Measurements from ENCODE around the gene NEIL3. TPM values are rescaled to one million over a fixed set of nuclear protein-coding genes. Genes with fewer than 3 reads are reported as not detected.
"Not testable (repeated sequence)": the region's sequence is repeated elsewhere in the genome, so short reads cannot be mapped to it uniquely, and the experiment has no call there.

NEIL3 gene
- total RNA-seq, 1 experiment from 2014 or later: 17.5 TPM

DNA sequence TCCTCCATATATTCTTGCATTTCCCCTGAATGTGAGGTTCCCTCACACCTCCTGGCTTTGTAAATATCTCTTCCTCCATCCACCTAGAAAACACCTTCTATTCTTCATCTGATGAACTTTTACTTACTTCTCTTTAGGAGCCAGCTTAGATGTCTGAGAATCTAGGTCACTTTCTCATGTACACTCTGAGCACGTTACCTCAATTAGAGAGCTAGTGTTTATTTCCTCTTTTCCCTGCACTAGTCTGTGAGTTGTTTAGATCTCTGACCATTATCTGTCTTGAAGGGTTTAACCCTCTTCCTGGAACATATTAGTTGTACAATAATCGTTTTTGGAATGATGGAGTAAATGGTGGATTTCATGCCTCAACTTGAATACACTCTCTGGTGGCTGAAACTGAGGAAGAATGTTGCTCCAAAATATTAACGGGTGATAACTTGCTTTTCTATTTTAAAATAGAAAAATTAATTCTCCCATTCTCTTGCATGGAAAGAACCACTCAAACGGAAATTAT, 8.5 kb upstream of the NEIL3 start:
- no peak for DNase-seq (ENCODE audit: low spot score)

DNA sequence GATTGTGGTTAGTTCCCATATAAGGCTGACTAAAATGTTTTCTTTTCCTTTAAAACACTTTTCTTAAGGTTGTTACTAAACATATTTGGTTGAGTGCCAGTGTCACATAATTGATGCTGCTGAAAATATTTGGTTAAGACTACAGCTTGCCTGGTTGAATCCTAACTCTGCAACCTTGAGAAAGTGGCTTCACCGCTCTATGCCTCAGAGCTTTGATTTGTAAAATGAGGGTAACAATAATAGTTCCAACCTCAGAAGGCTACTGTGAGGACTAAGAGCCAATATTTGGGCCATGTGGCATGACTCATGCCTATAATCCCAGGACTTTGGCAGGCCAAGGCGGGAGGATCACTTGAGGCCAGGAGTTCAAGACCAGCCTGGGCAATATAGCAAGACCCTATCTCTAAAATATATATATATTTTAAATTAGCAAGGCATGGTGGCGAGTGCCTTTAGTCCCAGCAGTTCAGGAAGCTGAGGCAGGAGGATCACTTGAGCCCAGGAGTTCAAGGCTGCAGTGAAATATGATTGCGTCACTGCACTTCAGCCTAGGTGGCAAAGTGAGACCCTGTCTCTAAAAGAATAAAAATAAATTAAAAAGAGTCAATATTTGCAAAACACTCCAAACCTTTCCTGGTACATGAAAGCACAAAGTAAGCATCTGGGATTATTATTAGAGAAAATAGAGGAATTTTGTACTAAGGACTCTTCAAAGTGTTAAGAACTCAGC, 7.1 kb upstream of the NEIL3 start:
- no peak for DNase-seq (ENCODE audit: low spot score)

DNA sequence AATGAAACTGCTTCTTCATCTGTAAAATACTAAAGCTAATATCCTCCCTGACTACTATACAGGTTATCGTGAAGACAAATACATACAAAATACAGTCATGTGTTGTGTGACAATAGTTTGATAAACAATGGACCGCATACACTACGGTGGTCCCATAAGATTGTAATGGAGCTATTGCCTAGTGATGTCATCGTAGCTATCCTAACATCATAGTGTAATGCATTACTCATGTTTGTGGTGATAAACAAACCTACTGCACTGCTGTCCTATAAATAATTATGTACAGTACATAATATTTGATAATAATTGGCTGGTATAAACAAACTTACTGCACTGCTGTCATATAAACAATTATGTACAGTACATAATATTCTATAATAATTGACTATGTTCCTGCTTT, 5.6 kb upstream of the NEIL3 start:
- no peak for DNase-seq (ENCODE audit: low spot score)

DNA sequence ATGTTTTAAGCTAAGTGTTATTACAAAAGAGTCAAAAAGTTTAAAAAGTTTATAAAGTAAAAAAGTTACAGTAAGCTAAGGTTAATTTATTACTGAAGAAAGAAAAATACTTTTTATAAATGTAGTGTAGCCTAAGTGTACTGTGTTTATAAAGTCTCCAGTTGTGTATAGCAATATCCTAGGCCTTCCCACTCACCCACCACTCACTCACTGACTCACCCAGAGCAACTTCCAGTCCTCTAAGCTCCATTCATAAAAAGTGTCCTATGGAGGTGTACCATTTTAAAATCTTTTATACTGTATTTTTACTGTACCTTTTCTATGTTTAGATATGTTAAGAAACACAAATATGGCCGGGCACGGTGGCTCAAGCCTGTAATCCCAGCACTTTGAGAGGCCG, 4.8 kb upstream of the NEIL3 start:
- not testable (repeated sequence) for DNase-seq (ENCODE audit: low spot score)

DNA sequence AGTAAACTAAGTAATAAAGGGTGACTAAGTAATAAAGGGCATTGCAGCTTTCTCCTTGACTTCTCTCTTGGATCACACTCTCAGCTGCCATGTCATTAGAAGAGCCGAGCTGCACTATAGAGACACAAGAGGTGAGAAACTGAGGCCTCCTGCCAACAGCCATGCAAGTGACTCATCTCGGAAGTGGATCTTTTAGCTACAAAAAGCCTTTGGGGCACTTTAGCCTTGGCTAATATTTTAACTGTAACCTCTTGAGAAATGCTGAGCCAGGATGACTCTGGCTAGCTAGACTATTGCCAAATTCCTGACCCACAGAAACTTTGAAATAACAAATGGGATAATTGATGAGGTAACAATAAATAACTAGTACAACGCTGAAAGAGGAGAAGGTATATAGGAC, 1.5 kb upstream of the NEIL3 start:
- DNase-seq (ENCODE audit: low spot score): no peak

DNA sequence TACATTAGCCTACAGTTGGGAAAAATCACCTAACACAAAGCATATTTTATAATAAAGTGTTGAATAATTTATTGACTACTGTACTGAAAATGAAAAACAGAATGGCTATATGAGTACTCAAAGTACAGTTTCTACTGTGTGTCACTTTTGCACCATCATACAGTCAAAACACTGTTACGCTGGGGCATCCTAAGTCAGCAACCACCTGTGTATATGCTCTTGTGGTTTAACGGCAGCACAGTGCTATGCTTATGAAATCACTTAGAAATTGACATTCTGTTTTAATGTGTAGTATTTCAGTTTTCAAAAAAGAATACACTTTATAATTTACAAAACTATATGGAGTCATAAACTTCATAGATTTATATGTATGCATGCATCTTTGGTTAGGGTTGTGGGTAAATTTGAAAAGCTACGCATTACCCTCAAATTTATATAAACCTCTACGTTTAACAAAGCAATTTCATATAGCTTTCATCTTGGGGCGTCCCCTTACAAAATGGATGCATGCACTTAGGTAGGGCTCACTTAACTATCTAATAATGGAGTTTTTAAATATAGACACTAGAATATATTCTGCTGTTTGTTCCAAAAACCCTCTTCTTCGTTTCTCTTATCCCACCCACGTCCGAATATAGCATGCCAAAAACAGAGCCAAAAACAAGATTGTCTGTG, 690 bp upstream of the NEIL3 start:
- DNase-seq (ENCODE audit: low spot score): no peak

DNA sequence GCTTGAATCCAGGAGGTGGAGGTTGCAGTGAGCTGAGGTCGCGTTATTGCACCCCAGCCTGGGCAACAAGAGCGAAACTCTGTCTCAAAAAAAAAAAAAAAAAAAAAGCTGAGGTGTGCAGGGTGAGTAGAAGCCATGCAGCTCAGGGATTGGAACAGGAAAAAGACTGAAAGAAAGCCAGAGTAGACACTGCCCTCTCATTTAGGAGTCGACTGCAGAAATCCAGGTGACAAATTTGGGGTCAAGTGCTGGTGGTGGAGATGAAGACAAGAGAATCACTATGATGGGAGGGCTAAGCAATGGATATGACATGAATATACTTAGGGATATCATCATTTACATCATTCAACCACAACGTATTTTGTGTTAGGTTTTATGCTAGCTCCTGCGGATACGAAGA, 1.9 kb downstream of the NEIL3 start:
- DNase-seq (ENCODE audit: low spot score): no peak

DNA sequence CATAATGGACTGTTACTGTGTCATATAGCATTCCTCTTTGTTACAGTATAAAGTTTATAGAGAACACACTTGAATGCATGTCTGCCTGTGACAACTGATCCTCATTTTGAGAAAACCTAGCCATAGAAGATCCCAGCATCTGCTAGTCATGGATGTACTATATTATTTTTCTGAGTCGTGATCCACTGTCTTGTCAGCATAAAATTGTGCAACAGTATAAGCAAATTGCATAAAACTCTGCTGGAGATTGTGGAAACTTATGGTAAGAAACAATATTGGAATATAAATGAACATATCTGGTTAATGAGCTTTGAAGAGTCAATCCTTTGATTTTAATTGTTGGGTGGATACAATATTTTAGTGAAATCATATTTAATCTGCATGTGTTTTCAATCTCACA, 3.6 kb downstream of the NEIL3 start:
- no peak for DNase-seq (ENCODE audit: low spot score)

DNA sequence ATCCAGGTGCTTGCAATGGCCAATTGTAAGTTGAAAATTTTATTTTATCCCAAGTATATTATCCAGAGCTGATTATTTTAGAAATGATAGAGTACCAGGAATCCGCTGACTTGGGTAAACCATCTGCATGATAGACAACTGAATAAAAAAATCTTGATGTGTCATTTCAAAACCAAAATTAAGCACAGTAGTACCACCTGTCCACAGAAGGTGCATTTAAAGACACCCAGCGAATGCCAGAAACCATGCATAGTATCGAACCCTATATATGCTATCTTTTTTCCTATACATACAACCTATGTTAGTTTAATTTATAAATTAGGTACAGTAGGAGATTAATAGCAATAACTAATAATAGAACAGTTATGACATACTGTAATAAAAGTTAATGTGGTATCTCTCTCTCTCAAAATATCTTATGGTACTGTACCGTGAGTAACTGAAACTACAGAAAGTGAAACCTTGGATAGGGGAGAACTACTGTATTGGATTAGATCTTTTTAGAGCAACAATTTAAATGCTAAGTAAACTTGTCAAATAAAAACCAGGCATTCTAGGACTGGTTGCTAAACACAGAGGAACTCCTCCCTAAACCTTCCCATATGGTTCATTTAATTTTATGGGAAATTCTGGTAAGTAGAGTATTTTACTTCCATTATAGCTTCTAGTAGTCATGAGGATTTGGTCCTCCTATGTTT, 6.2 kb downstream of the NEIL3 start:
- no peak for DNase-seq (ENCODE audit: low spot score)

DNA sequence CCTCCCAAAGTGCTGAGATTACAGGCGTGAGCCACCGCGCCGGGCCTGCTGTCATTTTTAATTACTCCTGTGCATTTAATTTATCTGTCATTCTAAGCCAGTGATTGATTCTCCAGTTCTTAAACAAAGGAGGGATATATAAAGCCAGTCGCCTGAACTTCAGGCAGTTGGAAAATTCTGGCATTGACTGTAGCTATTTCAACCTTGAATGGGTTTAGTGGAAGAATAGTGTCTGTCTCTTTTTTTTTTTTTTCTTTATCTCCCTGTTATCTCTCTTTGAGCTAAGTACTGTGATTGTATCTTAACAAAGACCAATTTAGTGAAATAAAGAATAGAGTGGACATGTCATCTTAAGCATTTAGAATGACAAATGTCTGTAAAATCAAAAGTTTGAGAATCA, 11.0 kb downstream of the NEIL3 start:
- DNase-seq (ENCODE audit: low spot score): no peak

DNA sequence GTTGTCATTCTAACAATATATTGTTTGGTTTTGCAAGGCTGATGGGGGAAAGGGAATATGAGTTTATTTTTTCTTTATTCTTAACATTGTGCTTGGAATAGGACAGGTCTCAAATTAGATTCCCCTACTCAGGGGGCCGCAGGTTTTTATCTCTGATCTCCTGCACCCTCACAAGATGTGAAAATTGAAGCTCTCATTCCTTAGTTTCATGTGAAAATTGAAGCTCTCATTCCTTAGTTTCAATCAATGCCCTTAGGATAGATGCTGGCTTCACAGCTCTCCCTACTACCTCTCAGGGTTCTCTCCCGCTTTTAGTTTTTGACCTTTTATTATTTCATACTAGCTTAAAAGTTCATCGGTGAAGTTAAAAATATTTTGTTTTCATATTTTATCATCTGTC, 12.0 kb downstream of the NEIL3 start:
- no peak for DNase-seq (ENCODE audit: low spot score)

DNA sequence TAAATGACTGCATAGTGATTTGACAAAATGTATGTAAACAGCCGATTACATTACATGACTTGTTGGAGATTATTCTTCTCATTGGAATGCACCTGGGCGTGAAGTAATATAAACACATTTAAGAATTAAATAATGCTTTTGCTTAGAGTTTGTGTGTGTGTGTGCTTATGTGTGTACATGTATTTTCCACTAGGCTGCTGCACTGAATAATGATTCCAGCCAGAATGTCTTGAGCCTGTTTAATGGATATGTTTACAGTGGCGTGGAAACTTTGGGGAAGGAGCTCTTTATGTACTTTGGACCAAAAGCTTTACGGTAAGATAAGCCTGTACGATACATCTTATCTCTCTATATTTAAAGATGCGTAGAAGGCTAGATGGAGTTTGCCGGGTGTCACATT, 12.6 kb downstream of the NEIL3 start:
- DNase-seq (ENCODE audit: low spot score): no peak

DNA sequence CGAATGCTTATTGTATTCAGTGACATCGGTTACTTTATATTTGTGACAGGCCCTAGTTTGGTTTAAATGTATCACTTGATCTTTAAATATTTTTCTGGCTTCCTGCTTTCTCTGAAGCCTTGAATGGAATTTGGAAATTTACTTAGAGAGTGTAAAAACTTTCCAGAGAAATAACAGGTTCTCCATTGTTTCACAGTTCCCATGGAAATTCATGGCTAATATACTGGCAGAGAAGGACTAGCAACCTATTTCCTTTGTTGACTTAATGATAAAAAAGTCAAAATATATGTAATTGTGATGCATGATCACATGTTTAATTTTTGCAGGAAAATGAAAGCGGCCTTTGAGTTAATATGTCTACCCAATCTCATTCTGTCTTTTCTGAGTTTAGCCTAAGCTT, 13.2 kb downstream of the NEIL3 start:
- no peak for DNase-seq (ENCODE audit: low spot score)

DNA sequence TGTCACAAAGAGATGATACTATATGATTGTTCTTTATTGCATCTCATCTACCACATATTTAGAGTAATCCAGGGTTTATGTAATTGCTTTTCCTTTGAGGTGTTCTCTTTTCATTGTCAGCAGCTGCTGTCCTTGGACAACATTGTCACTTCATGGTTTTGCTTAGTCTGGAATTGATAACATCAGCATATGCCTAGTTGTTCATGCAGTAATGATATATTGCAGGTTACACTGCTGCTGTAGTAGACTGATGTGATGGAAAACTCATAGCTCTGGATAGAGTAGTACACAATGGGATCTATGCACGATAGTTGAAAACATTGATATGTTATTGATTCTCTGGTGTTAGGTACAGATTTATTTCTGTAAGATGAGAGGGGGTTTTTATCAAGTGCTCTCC, 13.7 kb downstream of the NEIL3 start:
- no peak for DNase-seq (ENCODE audit: low spot score)

DNA sequence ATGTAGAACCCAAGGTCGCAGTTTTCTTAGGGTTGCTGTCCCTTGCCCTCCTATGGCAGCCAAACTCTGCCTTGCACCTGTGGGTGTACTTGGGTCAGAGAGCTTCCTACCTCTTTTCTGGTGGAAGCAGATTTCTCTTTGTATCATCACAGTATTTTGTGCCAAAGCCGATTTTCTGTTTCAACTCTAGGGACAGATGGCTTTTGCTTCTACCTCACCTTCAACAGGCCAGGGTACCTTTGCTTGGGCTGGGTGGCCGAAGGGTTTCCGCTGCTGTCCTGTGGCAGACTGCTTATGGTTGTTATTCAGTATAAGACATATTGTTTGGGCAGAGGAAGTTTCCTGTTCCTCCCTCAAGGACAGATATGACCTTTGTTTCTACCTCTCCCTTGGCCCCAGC, 22.4 kb downstream of the NEIL3 start:
- no peak for DNase-seq (ENCODE audit: low spot score)

DNA sequence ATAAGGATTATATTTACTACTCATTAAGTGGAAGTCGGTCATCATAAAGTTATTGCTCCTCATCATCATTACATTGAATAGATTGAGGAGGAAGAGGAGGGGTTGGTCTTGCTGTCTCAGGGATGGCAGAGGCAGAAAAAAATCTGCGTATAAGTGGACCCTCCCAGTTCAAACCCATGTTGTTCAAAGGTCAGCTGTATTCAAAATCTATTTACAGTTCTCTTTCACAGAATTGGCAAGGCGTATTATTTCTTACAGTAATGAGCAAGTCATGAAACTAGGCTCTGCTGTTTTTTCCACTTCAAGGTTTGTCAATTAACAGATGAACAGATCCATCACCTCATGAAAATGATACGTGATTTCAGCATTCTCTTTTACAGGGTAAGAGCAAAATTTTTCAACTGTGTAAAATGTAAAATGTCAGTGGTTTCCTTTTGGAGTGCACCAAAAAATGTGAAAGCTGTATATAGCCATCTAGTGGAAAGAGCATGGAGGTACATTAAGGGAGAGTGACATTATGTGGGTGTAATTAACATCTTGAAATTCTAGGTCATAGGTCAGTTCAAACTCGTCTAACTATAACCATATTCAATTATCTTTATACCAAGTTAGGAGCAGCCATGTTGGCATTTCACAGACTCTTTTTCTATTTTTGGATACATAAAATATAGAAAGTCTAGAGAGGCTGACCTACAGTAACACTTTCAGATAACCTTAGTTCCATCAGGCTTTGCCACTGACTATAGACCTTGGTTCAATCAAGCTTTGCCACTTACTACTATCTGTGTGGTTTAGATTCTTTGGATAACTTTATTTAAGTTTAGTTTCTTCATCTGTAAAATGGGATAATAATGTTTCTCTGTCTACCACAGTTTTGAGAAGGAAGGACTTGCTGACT, 30.1 kb downstream of the NEIL3 start:
- peak; percentile 43 for DNase-seq (ENCODE audit: low spot score)

DNA sequence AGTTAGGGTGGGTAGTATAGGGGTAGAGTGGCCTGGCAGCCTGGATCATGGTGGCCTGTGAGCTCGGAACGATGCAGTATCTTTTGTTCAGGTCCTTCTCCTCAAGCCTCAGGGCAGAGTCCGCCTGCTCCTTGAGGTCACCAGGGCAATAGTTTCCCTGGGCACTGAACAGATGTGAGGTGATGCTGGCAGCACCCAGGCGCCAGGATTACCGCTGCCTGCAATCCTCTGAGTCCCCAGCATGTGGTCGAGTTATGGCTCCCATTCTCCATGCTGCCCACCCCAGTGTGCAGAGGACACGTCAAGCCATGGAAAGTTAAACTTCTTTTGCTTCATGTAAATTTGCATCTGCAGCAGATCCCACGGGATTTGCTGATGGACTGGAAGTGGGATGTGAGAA, 38.7 kb downstream of the NEIL3 start:
- DNase-seq (ENCODE audit: low spot score): no peak

DNA sequence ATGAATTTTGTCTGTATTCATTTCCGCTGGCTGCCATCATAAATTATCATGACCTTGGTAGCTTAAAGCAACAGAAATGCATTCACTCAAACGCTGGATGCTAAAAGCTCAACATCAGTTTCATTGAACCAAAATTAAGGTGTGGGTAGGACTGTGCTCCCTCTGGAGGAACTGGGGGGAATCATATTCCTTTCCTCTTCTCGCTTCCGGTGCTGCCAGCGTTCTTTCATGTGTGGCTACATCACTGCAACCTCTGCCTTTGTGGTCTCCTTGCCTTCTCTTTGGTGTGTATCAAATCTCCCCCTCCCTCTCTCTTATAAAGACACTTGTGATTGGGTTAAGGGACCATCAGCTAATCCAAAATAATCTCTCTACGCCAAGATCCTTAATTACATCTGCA, 39.5 kb downstream of the NEIL3 start:
- no peak for DNase-seq (ENCODE audit: low spot score)

DNA sequence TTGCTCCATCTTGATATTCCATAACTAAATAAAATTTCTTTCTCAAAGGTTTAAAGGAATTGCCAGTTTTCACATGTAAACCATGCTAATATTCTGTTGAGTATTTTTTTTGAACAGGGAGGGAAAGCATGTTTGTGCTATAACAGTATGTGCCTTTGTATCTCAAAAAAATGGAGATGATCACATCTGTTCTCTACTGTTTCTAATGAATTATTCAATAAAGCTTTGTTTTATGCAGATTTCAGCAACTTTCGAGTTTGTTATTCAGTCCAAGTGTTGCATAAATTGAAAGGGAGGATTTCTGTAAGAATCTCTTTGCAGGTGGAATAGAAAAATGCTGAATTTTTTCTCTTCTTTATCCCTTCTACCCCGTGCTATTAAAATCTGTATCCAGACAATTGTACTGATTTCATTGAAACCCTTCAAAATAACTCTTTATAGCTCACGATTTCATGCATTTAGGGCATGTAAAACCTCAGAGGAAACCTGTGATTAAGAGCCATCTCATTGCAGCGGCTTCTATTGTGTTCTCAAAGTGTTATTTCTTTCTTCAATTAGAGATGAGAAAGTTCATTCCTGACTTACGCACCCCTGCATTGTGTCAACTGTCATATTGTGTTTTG, 42.1 kb downstream of the NEIL3 start:
- DNase-seq (ENCODE audit: low spot score): no peak

DNA sequence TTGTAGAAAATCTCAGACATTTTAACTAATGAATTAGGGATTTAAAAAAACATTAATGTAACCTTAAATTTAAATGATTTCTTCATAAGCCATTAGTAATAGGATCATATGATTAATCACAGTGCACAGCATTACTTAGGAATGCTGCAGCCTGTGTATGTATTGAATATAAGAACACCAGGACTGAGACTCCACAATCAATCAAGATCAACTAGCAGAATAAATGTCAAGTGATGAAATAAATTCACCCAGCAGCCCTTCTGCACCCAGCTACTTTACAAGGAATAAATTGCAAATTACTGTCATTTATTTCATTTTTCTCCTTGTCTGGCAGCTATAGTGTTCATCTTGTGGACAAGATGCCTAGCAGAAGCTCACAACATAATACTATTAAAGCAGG, 46.5 kb downstream of the NEIL3 start:
- DNase-seq (ENCODE audit: low spot score): no peak

DNA sequence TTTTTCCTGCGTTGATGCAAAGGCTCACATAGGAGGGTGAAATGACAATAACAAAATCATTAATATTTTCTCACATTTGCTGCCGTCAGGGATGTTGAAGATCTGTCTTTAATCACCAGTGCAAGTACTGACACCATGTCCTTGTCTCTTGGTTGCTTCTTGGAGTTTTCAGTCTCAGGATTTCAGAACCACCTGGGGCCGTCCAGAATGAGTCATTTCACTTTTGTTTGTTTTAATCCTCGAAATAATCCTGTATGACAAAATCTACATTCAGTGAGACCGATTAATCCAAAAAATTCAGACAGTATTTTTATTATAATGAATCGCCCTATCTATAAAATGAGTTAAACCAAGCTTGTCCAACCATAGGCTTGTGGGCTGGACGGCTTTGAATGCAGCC, 47.2 kb downstream of the NEIL3 start:
- DNase-seq (ENCODE audit: low spot score): no peak
